ENCODE measurements around the gene TMEM106B.

DNA sequence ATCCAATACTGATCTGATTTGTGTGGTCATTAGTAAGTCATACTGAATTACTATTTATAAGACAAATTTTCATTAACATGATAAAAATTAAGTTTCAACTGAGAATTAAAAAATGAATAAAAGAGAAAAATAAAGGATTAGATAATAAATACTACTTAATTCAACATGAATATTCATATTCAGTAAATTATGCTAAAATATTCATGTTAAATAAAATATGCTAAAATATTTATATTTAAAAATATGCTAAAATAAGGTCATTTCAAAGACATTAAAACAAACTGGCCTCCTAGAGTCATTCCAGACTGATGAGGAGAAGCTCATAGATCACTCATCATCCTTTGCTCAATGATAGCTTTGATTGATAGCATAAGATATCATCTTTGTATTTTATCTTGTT lies 16.7 kb upstream of the TMEM106B start:
- TF ChIP-seq, protein P1, sequence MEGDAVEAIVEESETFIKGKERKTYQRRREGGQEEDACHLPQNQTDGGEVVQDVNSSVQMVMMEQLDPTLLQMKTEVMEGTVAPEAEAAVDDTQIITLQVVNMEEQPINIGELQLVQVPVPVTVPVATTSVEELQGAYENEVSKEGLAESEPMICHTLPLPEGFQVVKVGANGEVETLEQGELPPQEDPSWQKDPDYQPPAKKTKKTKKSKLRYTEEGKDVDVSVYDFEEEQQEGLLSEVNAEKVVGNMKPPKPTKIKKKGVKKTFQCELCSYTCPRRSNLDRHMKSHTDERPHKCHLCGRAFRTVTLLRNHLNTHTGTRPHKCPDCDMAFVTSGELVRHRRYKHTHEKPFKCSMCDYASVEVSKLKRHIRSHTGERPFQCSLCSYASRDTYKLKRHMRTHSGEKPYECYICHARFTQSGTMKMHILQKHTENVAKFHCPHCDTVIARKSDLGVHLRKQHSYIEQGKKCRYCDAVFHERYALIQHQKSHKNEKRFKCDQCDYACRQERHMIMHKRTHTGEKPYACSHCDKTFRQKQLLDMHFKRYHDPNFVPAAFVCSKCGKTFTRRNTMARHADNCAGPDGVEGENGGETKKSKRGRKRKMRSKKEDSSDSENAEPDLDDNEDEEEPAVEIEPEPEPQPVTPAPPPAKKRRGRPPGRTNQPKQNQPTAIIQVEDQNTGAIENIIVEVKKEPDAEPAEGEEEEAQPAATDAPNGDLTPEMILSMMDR (IDR thresholded peaks at IDR 0.05) = no peak
- TF ChIP-seq EP300 (IDR thresholded peaks at IDR 0.05; ENCODE audit: low read depth) = no peak
- TF ChIP-seq POLR2A (IDR thresholded peaks at IDR 0.05) = no peak
